ENCODE results near the gene C16orf86. TPM values are rescaled to one million over a fixed set of nuclear protein-coding genes. Genes with fewer than 3 reads are reported as not detected.
A peak's percentile ranks its signal among the peaks of the same experiment; 100 is the strongest.

C16orf86 gene
- polyA plus RNA-seq, 1 of the 3 experiments (the other 2 are of a cell fraction), result 4.3 TPM

DNA sequence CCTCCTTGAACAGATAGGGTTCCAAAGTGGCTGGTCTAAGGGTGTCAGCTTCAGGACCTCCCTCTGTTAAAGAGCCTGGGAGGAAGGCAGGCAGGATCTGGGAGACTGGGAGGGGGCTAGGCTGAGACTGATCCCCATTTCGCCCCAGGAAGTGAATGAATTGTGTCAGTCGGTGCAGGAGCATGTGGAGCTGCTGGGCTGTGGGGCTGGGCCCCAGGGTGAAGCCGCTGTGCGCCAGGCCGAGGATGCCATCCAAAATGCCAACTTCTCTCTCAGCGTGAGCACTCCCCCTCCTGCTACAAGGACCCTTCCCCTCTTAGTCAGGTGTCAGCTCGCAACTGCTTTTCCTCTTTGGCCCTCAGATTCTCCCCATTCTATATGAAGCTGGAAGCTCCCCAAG, 15.6 kb upstream of the C16orf86 start:
- CTCF ChIA-PET, result interaction anchor here (0.8 to 16.5 kb wide), 5 partner anchors 17 to 129 kb away, joined by 3 to 263 read pairs (median 14); partner anchors contain the start of gene CTCF
- H4K20me1 ChIP-seq (ENCODE audit: insufficient read depth), result peaks cover 4% of the 10 kb centered on the region; the same call in 1 of the 2 replicates
- H3K9me2 ChIP-seq, result no peaks in the 10 kb centered on the region
- TF ChIP-seq FOXM1 (IDR thresholded peaks at IDR 0.05; ENCODE audit: low read depth), result no peak
- TF ChIP-seq RFX5 (IDR thresholded peaks at IDR 0.05; ENCODE audit: low read length), result no peak
- no peak for TF ChIP-seq FOXJ3 (CRISPR knock-in tag; IDR thresholded peaks at IDR 0.05)
- no peak for TF ChIP-seq RCOR1 (IDR thresholded peaks at IDR 0.05; ENCODE audit: low read length)
- H2AFZ ChIP-seq (ENCODE audit: low read depth), result no peak overlapping the region
- no peak overlapping the region for H3K4me2 ChIP-seq
- no peak for DNase-seq
- no peaks in the 10 kb centered on the region for H3K27me3 ChIP-seq (ENCODE audit: insufficient read depth)
- H3K4me3 ChIP-seq (ENCODE audit: low read depth in 2 of 2, low read length in 1 of 2), result no peak overlapping the region
- peaks cover 0 to 10% of the 10 kb centered on the region in 2 experiments; a peak in 1 of 4 replicates for H3K4me1 ChIP-seq (ENCODE audit: control insufficient read depth in 1 of 2, insufficient read depth in 2 of 2, low read depth in 1 of 2, low read length in 1 of 2)
- H3K79me2 ChIP-seq (ENCODE audit: insufficient read depth), result no peaks in the 10 kb centered on the region
- no peaks in the 10 kb centered on the region for H3K36me3 ChIP-seq (replicated peaks in 1 of 2; ENCODE audit: control insufficient read depth in 1 of 2, insufficient read depth in 2 of 2, low read length in 1 of 2)
- no peaks in the 10 kb centered on the region for H3K9me3 ChIP-seq
- 70% methylated on average over 7 of the region's 7 CpGs for WGBS (ENCODE audit: low lambda C conversion rate)
- POLR2A ChIA-PET, result interaction anchor here (0.9 kb wide), 1 partner anchor 9 kb away, joined by 3 read pairs; the partner anchor contains the start of gene ACD
- H3K9ac ChIP-seq, result no peak overlapping the region
- H3F3A ChIP-seq (replicated peaks; ENCODE audit: insufficient read depth), result peaks cover 4% of the 10 kb centered on the region
- no peak overlapping the region for H3K27ac ChIP-seq (ENCODE audit: low read depth in 2 of 2, low read length in 1 of 2)

DNA sequence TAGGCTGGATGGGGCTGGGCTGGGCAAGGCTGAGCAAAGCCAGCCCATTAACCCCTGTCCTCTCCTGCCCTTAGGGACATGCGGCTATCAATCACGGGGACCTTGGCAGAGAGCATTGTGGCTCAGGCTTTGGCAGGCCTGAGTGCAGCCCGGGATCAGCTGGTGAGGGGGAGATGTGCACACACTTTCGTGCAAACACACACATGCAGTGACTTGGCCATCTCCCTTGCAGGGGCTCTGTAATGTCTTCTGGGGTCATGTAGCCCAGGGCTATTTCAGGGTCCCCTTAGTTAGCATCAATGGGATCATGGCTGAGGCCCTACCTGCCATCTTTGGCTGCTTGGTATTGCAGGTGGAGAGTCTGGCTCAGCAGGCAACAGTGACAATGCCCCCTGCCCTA, 14.8 kb upstream of the C16orf86 start:
- Histone ChIP-seq H3K9me3 (no peaks in the 10 kb centered on the region), H3K27me3 (ENCODE audit: insufficient read depth) (no peaks in the 10 kb centered on the region), H2AFZ (ENCODE audit: low read depth) (no peak overlapping the region), H3K4me2 (no peak overlapping the region), H3K79me2 (ENCODE audit: insufficient read depth) (no peaks in the 10 kb centered on the region), H3K4me3 (ENCODE audit: low read depth in 2 of 2, low read length in 1 of 2) (no peak overlapping the region), H3K9ac (no peak overlapping the region), H3F3A (replicated peaks; ENCODE audit: insufficient read depth) (peaks cover 4% of the 10 kb centered on the region), H3K27ac (ENCODE audit: low read depth in 2 of 2, low read length in 1 of 2) (no peak overlapping the region), H3K36me3 (replicated peaks in 1 of 2; ENCODE audit: control insufficient read depth in 1 of 2, insufficient read depth in 2 of 2, low read length in 1 of 2) (peaks cover 0 to 3% of the 10 kb centered on the region in 2 experiments), H3K4me1 (ENCODE audit: control insufficient read depth in 1 of 2, insufficient read depth in 2 of 2, low read depth in 1 of 2, low read length in 1 of 2) (peaks cover 0 to 10% of the 10 kb centered on the region in 2 experiments; a peak in 1 of 4 replicates), H4K20me1 (ENCODE audit: insufficient read depth) (peaks cover 4% of the 10 kb centered on the region; the same call in 1 of the 2 replicates), H3K9me2 (no peaks in the 10 kb centered on the region)
- ChIA-PET POLR2A (interaction anchor here (0.7 to 1.2 kb wide), 2 partner anchors 8 to 155 kb away, joined by 3 read pairs; partner anchors contain the start of genes ACD and TSNAXIP1), CTCF (interaction anchor here (0.7 to 16.5 kb wide), 8 partner anchors 8 to 130 kb away, joined by 3 to 263 read pairs (median 4); partner anchors contain the start of gene CTCF)
- TF ChIP-seq TCF12 (IDR thresholded peaks at IDR 0.05), result no peak
- TF ChIP-seq RCOR1 (IDR thresholded peaks at IDR 0.05; ENCODE audit: low read length), result no peak
- TF ChIP-seq FOSL2 (IDR thresholded peaks at IDR 0.05; ENCODE audit: borderline replicate concordance, low read depth), result no peak
- TF ChIP-seq, protein P1, sequence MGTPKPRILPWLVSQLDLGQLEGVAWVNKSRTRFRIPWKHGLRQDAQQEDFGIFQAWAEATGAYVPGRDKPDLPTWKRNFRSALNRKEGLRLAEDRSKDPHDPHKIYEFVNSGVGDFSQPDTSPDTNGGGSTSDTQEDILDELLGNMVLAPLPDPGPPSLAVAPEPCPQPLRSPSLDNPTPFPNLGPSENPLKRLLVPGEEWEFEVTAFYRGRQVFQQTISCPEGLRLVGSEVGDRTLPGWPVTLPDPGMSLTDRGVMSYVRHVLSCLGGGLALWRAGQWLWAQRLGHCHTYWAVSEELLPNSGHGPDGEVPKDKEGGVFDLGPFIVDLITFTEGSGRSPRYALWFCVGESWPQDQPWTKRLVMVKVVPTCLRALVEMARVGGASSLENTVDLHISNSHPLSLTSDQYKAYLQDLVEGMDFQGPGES (IDR thresholded peaks at IDR 0.05; ENCODE audit: low read depth, low read length), result no peak
- TF ChIP-seq, protein P2, sequence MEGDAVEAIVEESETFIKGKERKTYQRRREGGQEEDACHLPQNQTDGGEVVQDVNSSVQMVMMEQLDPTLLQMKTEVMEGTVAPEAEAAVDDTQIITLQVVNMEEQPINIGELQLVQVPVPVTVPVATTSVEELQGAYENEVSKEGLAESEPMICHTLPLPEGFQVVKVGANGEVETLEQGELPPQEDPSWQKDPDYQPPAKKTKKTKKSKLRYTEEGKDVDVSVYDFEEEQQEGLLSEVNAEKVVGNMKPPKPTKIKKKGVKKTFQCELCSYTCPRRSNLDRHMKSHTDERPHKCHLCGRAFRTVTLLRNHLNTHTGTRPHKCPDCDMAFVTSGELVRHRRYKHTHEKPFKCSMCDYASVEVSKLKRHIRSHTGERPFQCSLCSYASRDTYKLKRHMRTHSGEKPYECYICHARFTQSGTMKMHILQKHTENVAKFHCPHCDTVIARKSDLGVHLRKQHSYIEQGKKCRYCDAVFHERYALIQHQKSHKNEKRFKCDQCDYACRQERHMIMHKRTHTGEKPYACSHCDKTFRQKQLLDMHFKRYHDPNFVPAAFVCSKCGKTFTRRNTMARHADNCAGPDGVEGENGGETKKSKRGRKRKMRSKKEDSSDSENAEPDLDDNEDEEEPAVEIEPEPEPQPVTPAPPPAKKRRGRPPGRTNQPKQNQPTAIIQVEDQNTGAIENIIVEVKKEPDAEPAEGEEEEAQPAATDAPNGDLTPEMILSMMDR (IDR thresholded peaks at IDR 0.05), result no peak
- TF ChIP-seq RAD21 (IDR thresholded peaks at IDR 0.05; ENCODE audit: low read length), result no peak
- no peak for TF ChIP-seq MEF2A (IDR thresholded peaks at IDR 0.05; ENCODE audit: borderline replicate concordance, low read depth)
- TF ChIP-seq TEAD4 (IDR thresholded peaks at IDR 0.05; ENCODE audit: borderline replicate concordance, insufficient read depth), result no peak
- TF ChIP-seq FOXM1 (IDR thresholded peaks at IDR 0.05; ENCODE audit: low read depth), result no peak
- WGBS (ENCODE audit: low lambda C conversion rate), result no CpG with 5 or more reads among the region's 4 CpGs
- DNase-seq, result peak; percentile 39
